Muscle of back (tissue), 11 donors: ENCODE data around the gene TRIM23. TPM values are rescaled to one million over a fixed set of nuclear protein-coding genes. Genes with fewer than 3 reads are reported as not detected.

ENCODE experiments used
- DNase-seq, 3 donors: peaks; one replicate each; pipeline versions ENCODE4 v3.0.0 to v3.0.0-alpha.2; 2013
- polyA plus RNA-seq, 10 donors: library from polyadenylated mRNA; unstranded; fragments of 120-200 nt; gene quantifications; one replicate each; pipeline ENCODE4 v1.2.1, GENCODE V29; 2013; ENCODE audit not compliant: insufficient read length in 10 of 10

The TRIM23 gene
- polyA plus RNA-seq, 10 donors, result 16.5 to 23.3 (median 19.4) TPM

DNA sequence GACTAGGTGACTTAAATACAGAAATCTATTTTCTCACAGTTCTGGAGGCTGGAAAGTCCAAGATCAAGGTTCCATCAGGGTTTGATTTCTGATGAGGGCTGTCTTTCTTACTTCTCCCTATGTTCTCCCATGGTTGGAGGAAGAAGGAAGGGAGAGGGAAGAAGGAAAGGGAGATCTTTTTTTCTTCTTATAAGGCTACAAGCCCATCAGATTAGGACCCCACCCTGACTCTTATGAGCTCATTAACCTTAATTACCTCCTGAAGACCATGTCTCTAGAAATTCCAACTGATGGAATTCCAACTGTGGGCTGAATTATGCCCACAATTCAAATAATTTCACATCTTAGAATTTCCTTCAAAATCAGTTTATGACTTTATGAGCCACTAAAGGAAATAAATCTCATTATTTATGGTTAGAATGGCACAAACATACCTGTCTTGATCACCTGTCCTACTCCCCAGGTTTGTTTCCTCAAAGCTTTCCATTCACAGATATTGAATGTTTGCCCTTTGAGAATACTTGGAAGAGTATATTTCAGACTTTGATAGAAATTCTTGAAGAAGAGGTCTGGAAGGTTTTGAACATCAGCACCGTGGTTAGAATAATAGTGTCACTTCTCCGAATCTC, 53.4 kb downstream of the TRIM23 start:
- no peak for DNase-seq

DNA sequence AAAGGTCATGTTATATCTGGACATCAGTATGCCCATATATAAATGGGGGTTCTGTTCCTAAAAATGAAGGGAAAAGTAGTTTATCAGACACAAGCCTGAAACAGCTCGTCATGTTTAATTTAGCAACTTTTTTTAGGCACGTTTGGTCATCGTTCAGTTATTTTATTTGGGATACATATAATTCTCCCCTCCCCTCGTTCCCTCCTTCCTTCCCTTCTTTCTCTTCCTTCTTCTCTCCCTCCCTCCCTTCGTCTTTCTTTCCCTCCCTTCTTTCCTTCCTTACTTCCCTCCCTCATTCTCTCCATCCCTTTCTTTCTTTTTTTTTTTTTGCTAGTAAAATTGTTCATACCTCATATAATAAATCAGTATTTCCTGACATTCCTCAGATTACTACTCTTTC, 57.6 kb downstream of the TRIM23 start:
- DNase-seq, result no peak

DNA sequence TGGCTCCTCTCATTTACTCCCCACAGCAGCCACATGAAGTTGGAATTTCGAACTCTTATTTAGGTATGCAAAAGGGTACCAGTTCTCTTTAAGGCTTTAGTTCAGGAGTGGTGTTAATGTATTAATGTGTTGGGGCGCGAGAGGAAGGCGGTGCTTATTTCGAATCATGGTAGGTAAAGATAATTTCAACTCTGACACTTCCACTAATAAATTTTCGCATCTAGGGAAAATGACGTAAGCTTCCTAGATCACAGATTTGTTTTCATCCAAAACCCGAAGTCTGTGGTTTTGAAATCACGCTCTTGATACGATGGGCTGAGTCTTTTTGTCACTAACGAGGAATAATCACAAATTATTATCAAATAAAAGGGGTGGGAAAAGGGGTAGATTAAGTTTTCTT, 60.4 kb downstream of the TRIM23 start:
- DNase-seq, result peak in 1 of 3 donors; percentile 3

DNA sequence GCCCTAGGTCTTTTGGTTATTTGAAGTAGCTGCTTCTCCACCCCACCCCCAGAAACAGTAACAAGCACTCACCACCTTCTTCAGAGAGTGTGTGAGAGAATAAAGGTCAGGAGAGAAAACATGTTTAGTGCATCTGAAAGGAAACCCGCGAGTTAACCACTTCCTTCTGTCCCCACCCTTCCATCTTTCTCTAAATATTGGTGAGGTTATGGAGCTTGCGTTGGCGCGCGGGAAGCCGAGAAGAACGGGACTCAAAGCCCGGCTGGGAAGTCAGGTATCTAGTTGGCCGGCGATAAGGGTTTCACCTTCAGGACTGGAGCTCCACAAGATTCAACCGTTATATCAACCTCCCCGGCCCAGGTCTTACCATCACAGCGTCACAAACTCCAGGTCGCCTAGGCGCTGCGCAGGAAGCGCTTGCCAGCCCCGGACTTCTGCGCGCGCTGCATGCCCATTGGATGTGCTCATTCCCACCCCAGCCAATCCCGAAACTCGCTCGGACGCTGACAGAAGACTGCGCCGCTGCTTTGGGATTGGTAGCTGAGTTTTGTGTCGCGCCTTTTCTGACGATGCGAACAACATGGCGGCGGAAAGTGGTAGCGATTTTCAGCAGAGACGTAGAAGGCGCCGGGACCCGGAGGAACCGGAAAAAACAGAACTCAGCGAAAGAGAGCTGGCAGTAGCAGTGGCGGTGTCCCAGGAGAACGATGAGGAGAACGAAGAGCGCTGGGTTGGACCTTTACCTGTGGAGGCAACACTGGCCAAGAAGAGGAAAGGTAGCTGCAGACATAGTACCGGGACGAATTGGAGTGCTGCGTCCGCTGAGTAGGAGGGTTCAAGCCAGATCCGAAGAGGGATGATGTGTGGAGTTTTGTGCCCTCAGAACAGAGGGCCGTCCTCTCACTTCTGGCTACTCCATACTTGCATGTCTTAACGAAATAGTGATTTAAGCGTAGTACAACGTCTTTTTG, 61.1 kb downstream of the TRIM23 start, which contains the start of the genes CENPK and PPWD1:
CENPK (minus strand) TSS at position 438 of the 971 bp plus-strand sequence. CDS start 8,261 bp downstream, outside the sequence.
PPWD1 (plus strand) TSS at position 566 of the 971 bp plus-strand sequence; CDS start at position 581, 15 bp downstream.
- DNase-seq, result peak; percentile 95 to 98 (median 96)

DNA sequence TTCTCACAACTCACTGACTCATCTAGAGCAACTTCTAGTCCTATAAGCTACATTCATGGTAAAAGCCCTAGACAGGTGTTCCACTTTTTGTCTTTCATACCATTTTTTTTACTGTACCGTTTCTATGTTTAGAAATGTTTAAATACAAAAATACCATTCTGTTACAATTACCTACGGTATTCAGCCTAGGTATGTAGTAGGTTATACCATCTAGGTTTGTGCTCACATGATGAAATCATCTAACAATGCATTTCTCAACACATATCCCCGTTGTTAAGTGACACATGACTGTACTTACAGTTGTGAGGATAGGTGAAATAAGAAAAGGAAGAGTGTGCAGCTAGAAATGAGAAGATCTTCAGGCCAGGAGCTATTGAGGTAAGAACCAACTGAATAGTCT, 67.4 kb downstream of the TRIM23 start:
- no peak for DNase-seq

DNA sequence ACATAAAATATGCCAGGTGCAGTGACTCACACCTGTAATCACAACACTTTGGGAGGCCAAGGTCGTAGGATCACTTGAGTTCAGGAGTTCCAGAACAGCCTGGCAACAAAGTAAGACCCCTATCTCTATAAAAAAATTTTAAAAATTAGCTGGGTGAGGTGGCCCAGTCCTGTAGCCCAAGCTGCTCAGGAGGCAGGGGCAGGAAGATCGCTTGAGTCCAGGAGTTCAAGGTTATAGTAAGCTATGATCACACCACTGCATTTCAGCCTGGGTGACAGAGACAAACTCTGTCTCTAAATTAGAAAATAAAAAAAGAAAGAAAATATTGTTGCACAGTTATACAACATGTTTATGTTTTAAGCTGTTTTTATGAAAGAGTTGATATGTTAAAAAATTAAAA, 68.0 kb downstream of the TRIM23 start:
- DNase-seq, result no peak

DNA sequence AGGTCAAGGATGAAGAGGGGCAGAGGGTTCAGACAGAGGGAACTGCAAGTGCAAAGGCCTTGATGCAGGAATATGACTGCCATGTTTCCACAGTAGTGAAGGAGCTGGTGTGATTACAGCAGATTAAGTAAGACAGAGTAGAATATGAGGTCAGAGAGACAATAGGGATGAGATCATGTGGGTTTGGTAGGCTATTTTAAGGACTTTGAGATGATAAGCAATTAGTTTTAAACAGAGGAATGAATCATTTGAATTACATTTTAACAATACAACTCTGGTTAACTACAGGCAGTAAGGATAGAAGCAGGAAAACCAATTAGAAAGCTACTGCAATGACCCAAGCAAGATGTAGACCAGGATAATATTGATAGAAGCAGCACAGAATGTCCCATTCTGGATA, 68.8 kb downstream of the TRIM23 start:
- DNase-seq, result no peak

DNA sequence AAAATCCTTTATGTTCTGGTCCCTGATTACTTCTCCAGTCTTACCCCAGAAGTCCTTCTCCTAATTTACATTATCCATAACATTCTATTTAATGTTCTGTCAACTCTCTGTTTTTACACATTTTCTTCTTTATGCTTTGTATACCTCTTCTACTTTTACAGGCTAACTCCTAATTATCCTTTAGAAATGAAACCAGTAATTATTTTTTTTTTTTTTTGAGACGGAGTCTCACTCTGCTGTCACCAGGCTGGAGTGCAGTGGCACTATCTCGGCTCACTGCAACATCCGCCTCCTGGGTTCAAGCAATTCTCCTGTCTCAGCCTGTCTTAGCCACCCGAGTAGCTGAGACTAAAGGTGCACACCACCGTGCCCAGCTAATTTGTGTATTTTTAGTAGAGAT, 70.2 kb downstream of the TRIM23 start:
- DNase-seq, result no peak

DNA sequence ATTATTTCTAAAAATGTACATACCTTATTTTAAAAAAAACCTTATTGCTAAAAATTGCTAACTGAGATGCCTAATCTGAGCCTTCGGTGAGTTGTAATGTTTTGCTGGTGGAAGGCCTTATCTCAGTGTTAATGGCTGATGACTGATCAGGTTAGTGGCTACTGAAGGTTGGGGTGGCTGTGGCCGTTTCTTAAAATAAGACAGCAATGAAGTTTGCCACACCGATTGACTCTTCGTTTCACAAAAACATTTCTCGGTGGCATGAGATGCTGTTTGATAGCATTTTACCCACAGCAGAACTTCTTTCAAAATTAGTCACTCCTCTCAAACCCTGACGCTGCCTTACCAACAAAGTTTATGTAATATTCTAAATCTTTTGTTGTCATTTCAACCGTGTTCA, 75.9 kb downstream of the TRIM23 start:
- DNase-seq, result no peak

DNA sequence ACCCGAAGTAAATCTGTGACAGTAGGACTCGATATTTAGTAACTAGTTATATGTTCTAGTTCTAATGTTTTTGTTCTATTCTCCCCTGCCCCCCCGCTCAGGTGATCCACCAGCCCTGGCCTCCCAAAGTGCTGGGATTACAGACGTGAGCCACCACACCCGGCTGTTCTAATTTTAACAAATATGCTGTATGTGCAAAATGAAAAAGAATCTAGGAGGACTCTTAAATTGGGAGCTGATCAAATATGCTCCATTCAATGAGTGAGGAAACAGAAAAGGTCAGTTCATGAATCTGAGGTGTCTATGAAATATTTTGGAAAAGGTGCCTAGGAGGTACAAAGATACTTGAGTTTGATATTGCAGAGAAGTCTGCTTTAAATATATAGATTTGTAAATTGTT, 78.0 kb downstream of the TRIM23 start:
- DNase-seq, result no peak

DNA sequence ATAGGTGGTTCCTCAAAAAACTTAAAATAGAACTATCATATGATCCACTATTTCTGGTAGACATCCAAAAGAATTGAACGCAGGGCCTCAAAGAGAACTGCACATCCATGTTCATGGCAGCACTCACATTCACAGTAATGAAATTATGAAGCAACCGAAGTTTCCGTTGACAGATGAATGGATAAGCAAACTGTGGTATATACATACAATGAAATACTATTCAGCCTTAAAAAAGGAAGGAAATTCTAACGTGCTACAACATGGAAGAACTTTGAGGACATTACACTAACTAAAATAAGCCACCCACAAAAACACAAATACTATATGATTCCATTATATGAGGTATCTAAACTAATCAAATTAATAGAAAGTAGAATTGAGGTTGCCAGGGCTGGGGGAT, 79.7 kb downstream of the TRIM23 start:
- DNase-seq, result no peak

DNA sequence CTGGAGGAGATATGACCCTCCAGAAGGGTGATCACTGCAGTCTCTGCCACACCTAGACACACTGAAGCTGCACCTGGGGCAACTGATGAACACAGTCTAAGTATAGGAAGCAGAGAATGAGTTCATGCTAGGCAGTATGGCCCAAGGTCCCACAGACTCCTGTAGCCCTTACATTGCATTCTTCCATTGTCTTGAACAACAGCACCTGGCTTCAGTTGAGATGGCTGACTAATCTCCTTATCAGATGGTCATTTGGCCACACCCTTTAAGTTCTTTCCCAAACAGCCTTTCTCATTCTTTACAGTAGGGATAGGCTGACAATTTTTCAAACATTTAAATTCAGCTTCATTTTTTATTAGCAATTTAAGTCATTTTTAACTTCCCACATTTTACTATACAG, 84.3 kb downstream of the TRIM23 start:
- DNase-seq, result no peak

Other genes with a start within 250 kb of the TRIM23 start
- gene ADAMTS6, start 142.4 kb downstream of the TRIM23 start, polyA plus RNA-seq, result 1 to 10 TPM in 9 of 10 donors, under 1 TPM in 1; 0.75 to 3.4 (median 1.2) TPM
- 10 to 100 TPM; 10.8 to 28.6 (median 18.5) TPM for gene CENPK, start 61.2 kb downstream of the TRIM23 start, polyA plus RNA-seq
- 10 to 100 TPM; 31.7 to 66.5 (median 40.2) TPM for gene PPWD1, start 61.0 kb downstream of the TRIM23 start, polyA plus RNA-seq
- gene SHLD3, start 694 bp upstream of the TRIM23 start, polyA plus RNA-seq, result 1 to 10 TPM; 2.4 to 3.8 (median 2.9) TPM
- gene TRAPPC13, start 694 bp upstream of the TRIM23 start, polyA plus RNA-seq, result 10 to 100 TPM; 14.0 to 26.1 (median 21.1) TPM
- gene SGTB, start 97.8 kb upstream of the TRIM23 start, polyA plus RNA-seq, result 10 to 100 TPM in 2 of 10 donors, 1 to 10 TPM in 8; 6.4 to 12.1 (median 8.7) TPM
- 10 to 100 TPM; 14.2 to 26.6 (median 17.7) TPM for gene NLN, start 97.9 kb upstream of the TRIM23 start, polyA plus RNA-seq